Astrocyte (in vitro differentiated cells and primary cell): ENCODE data around the gene TSHZ1.

Experiments used
- CTCF ChIP-seq: IDR thresholded peaks from 2 replicates; pipeline ENCODE4 v1.5.1; 2011; ENCODE audit warnings: low read depth, mild to moderate bottlenecking, inconsistent platforms, low read length, moderate library complexity; ENCODE audit not compliant: insufficient read depth
- EZH2 ChIP-seq: IDR thresholded peaks from 2 replicates; pipeline ENCODE4 v1.6.1; 2012; ENCODE audit warnings: mild to moderate bottlenecking, low read length, inconsistent platforms; ENCODE audit not compliant: insufficient read depth

- TF ChIP-seq CTCF, result no peak
- TF ChIP-seq EZH2, result no peak
Measured at GRCh38 chr18:75231053-75231406, 20.4 kb downstream of the TSHZ1 start.
